ENCODE measurements around the gene RPLP2. TPM values are rescaled to one million over a fixed set of nuclear protein-coding genes. Genes with fewer than 3 reads are reported as not detected.

Gene RPLP2
- polyA plus RNA-seq, 1 donor (not counting 4 experiments of a cell fraction or from before 2014, with no cell fraction given) = 632 TPM

DNA sequence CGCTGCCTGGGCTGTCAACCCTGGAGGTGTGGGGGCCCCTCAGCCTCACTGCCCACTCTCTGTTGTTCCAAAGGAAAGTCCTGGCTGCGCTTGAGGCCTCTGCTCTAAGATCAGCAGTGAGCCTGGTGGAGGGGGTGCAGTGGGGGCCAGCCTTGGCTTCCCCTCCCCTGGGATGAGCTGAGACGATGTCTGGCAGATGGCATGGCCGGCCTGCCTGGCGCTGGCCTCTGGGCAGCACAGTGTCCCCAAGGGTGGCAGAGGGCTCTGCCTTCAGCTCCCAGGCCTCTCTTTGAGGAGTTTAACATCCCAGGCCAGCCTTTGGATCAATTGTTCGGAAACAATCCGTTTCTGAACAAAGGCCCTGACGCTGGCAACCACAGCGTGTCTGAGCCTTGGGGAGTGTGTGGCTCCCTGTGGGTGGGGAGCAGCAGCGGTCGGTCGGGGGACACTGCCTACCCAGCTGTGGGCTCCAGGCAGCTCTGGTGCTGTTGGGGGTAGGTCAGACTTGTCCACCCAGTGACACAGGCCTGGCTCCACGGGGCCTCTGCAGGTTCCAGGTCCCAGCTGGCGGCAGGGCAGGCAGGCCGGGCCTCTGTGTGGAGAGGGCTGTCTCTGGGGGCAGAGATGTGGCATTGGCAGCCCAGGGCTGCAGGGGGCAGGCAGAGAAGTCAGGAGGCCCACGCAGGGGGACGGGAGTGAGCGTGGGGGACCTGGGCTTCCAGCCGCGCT, 45.0 kb downstream of the RPLP2 start:
- H2AFZ ChIP-seq (ENCODE audit: control insufficient read depth, low read length) = no peak overlapping the region
- peaks cover 7% of the 10 kb centered on the region for H4K20me1 ChIP-seq (ENCODE audit: control insufficient read depth, extremely low read depth, insufficient read depth, low read length)
- H3K27ac ChIP-seq (ENCODE audit: control insufficient read depth, insufficient read depth, low read length) = no peak overlapping the region
- peaks cover 4% of the 10 kb centered on the region for H3K4me1 ChIP-seq (ENCODE audit: control insufficient read depth, extremely low read depth, insufficient read depth, low read length)
- no peaks in the 10 kb centered on the region for H3K9me1 ChIP-seq (ENCODE audit: control insufficient read depth, extremely low read depth, insufficient read depth, low read length)
- H3K4me2 ChIP-seq (ENCODE audit: control insufficient read depth, extremely low read depth, insufficient read depth, low read depth, low read length) = no peak overlapping the region
- dilution Hi-C loops (cut with MboI; ENCODE audit: extremely low pct_ligation_motif_present, low sequenced_read_pairs) = no loop called here
- no peaks in the 10 kb centered on the region for H3K79me2 ChIP-seq (ENCODE audit: control insufficient read depth, insufficient read depth, low read length)
- no peak overlapping the region for H3K9ac ChIP-seq (ENCODE audit: control insufficient read depth, extremely low read depth, insufficient read depth, low read length)
- no peaks in the 10 kb centered on the region for H3K27me3 ChIP-seq (ENCODE audit: control insufficient read depth, extremely low read depth, insufficient read depth, low read length)
- H3K9me3 ChIP-seq (ENCODE audit: control insufficient read depth, low read depth, low read length) = no peaks in the 10 kb centered on the region
- DNase-seq (ENCODE audit: low read depth, low spot score) (no peak), FAIRE-seq (no peak)
- H3K4me3 ChIP-seq (ENCODE audit: control insufficient read depth in 2 of 3, extremely low read depth in 1 of 3, insufficient read depth in 2 of 3, low read depth in 1 of 3, low read length in 3 of 3) = no peak overlapping the region
- H3K36me3 ChIP-seq (ENCODE audit: control insufficient read depth in 2 of 2, extremely low read depth in 1 of 2, insufficient read depth in 2 of 2, low read length in 2 of 2) = peaks cover 6 to 8% of the 10 kb centered on the region in 2 experiments
- no peak for TF ChIP-seq EZH2 (IDR thresholded peaks at IDR 0.05; ENCODE audit: low read length)
- no peak for TF ChIP-seq CTCF (optimal IDR thresholded peaks at IDR 0.05 in 1 of 3, IDR thresholded peaks at IDR 0.05 in 1 of 3, conservative IDR thresholded peaks at IDR 0.05 in 1 of 3; ENCODE audit: extremely low read depth in 1 of 3, insufficient read depth in 2 of 3, low read length in 3 of 3)

DNA sequence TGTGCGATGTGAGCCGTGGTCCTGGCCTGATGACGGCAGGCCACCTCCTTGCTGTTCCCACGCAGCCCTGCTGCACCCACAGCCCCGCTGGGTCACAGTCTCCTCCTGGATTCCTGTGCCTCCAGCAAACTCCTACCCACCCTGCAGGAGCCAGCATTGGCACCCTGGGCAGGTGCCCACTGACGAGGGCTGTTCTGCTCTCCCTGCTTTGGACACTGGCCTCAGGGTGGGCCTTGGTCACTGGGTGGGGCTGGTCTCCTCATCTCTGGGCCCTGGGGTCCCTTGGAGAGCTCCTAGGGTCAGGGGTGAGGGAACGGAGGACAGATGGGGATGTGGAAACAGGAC, 45.5 kb downstream of the RPLP2 start:
- Histone ChIP-seq H3K9me3 (ENCODE audit: control insufficient read depth, low read depth, low read length) (no peaks in the 10 kb centered on the region), H3K4me3 (ENCODE audit: control insufficient read depth in 2 of 3, extremely low read depth in 1 of 3, insufficient read depth in 2 of 3, low read depth in 1 of 3, low read length in 3 of 3) (no peak overlapping the region), H3K27me3 (ENCODE audit: control insufficient read depth, extremely low read depth, insufficient read depth, low read length) (no peaks in the 10 kb centered on the region), H2AFZ (ENCODE audit: control insufficient read depth, low read length) (no peak overlapping the region), H3K9ac (ENCODE audit: control insufficient read depth, extremely low read depth, insufficient read depth, low read length) (no peak overlapping the region), H3K79me2 (ENCODE audit: control insufficient read depth, insufficient read depth, low read length) (no peaks in the 10 kb centered on the region), H3K4me2 (ENCODE audit: control insufficient read depth, extremely low read depth, insufficient read depth, low read depth, low read length) (no peak overlapping the region), H3K36me3 (ENCODE audit: control insufficient read depth in 2 of 2, extremely low read depth in 1 of 2, insufficient read depth in 2 of 2, low read length in 2 of 2) (peaks cover 6 to 8% of the 10 kb centered on the region in 2 experiments), H3K4me1 (ENCODE audit: control insufficient read depth, extremely low read depth, insufficient read depth, low read length) (peaks cover 4% of the 10 kb centered on the region), H3K9me1 (ENCODE audit: control insufficient read depth, extremely low read depth, insufficient read depth, low read length) (no peaks in the 10 kb centered on the region), H3K27ac (ENCODE audit: control insufficient read depth, insufficient read depth, low read length) (no peak overlapping the region), H4K20me1 (ENCODE audit: control insufficient read depth, extremely low read depth, insufficient read depth, low read length) (peaks cover 11% of the 10 kb centered on the region)
- FAIRE-seq = no peak
- TF ChIP-seq CTCF (optimal IDR thresholded peaks at IDR 0.05 in 1 of 3, IDR thresholded peaks at IDR 0.05 in 1 of 3, conservative IDR thresholded peaks at IDR 0.05 in 1 of 3; ENCODE audit: extremely low read depth in 1 of 3, insufficient read depth in 2 of 3, low read length in 3 of 3) (no peak), EZH2 (IDR thresholded peaks at IDR 0.05; ENCODE audit: low read length) (no peak)
- dilution Hi-C loops (cut with MboI; ENCODE audit: extremely low pct_ligation_motif_present, low sequenced_read_pairs) = no loop called here
- DNase-seq (ENCODE audit: low read depth, low spot score) = no peak
